Gastrocnemius medialis (tissue), 4 donors: Measurements from ENCODE around the gene MYO3B. TPM values are rescaled to one million over a fixed set of nuclear protein-coding genes. Genes with fewer than 3 reads are reported as not detected.

ENCODE experiments used
- ATAC-seq, 2 donors: fragments of 150-250 bp; one replicate each; pipeline ENCODE4 v1.9.1; 2016
- DNase-seq, 2 donors: peaks; one replicate each; pipeline ENCODE4 v3.0.0-alpha.2; 2019
- H3K27ac ChIP-seq, 4 donors: fragments of 200-600 bp; sonication (generic); 1 replicate in 1 of 4; 2 replicates in 3 of 4; pipeline ENCODE4 v1.5.1; 2016 to 2018; ENCODE audit warnings: mild to moderate bottlenecking in 2 of 4, moderate library complexity in 1 of 4
- H3K27me3 ChIP-seq, 3 donors: fragments of 200-600 bp; sonication (generic) in 2 of 3; 1 replicate in 1 of 3; 2 replicates in 2 of 3; pipeline versions ENCODE4 v1.5.1 to v1.6.0; 2016 to 2019; ENCODE audit warnings: mild to moderate bottlenecking in 1 of 3, moderate library complexity in 1 of 3
- H3K36me3 ChIP-seq, 2 donors: fragments of 200-600 bp; sonication (generic) in 1 of 2; one replicate each; pipeline ENCODE4 v1.5.1; 2017 to 2018
- H3K4me1 ChIP-seq, 2 donors: fragments of 200-600 bp; sonication (generic) in 1 of 2; one replicate each; pipeline ENCODE4 v1.5.1; 2016 to 2017; ENCODE audit warnings: mild to moderate bottlenecking in 2 of 2
- H3K4me3 ChIP-seq, 4 donors: fragments of 200-600 bp; sonication (generic) in 3 of 4; 1 replicate in 1 of 4; 2 replicates in 3 of 4; pipeline ENCODE4 v1.5.1; 2016 to 2019; ENCODE audit warnings: mild to moderate bottlenecking in 2 of 4
- H3K9me3 ChIP-seq, 3 donors: fragments of 200-600 bp; sonication (generic) in 2 of 3; 1 replicate in 1 of 3; 2 replicates in 2 of 3; pipeline ENCODE4 v1.5.1; 2016 to 2019
- CTCF ChIP-seq, 5 experiments: fragments of 450-650 bp in 3 of 5; fragments of 200-600 bp in 2 of 5; sonication (generic) in 2 of 5; IDR thresholded peaks in 4 of 5; conservative IDR thresholded peaks in 1 of 5; 1 replicate in 4 of 5; 2 replicates in 1 of 5; pipeline ENCODE4 v1.5.1; 2016 to 2019; ENCODE audit warnings: antibody characterized with exemption in 5 of 5, mild to moderate bottlenecking in 3 of 5, moderate library complexity in 3 of 5
- POLR2A ChIP-seq, 2 donors: fragments of 450-650 bp; IDR thresholded peaks; one replicate each; pipeline ENCODE4 v1.6.1; 2017; ENCODE audit warnings: antibody characterized with exemption in 2 of 2, mild to moderate bottlenecking in 2 of 2, moderate library complexity in 2 of 2
- in situ Hi-C, 4 donors: fragments of 200-750 bp; cut with MboI; loops; one replicate each; pipeline versions ENCODE4 v1.15.0 to v1.8.0; 2017; ENCODE audit warnings: low sequenced_read_pairs in 4 of 4
- intact Hi-C: fragments of 100-400 bp; cut with DNase I; formaldehyde crosslinking; loops from one replicate; pipeline ENCODE4 v1.15.1; 2023; ENCODE audit warnings: low total_unique reads
- total RNA-seq, 4 donors: library from RNA; depleted of rRNA; stranded (reverse); fragments of >200 nt; gene quantifications; one replicate each; pipeline versions ENCODE4 v1.1.0 to v1.2.3, GENCODE V29; 2016

MYO3B gene
- total RNA-seq, 4 donors from 2014 or later: 0.07 to 0.27 TPM; not detected in 2

- no peak for DNase-seq
- intact Hi-C loops: no loop called here
- TF ChIP-seq CTCF (IDR thresholded peaks at IDR 0.05 in 4 of 5, conservative IDR thresholded peaks at IDR 0.05 in 1 of 5): no peak
- no peak for TF ChIP-seq POLR2A (IDR thresholded peaks at IDR 0.05)
- no peak overlapping the region for H3K4me3 ChIP-seq
- peaks cover 0 to 2% (median under 1%) of the 10 kb centered on the region in 3 donors for H3K9me3 ChIP-seq
- no peaks in the 10 kb centered on the region for H3K36me3 ChIP-seq
- in situ Hi-C loops: no loop called here
- no peaks in the 10 kb centered on the region for H3K4me1 ChIP-seq
- no peak for ATAC-seq
- no peaks in the 10 kb centered on the region for H3K27me3 ChIP-seq
- H3K27ac ChIP-seq: no peak overlapping the region
These were observed 2.2 kb downstream of the MYO3B start for GRCh38 chr2:170180031-170180566.

- no peak overlapping the region for H3K4me3 ChIP-seq
- in situ Hi-C loops: no loop called here
- TF ChIP-seq CTCF (IDR thresholded peaks at IDR 0.05 in 4 of 5, conservative IDR thresholded peaks at IDR 0.05 in 1 of 5) (no peak), POLR2A (IDR thresholded peaks at IDR 0.05) (no peak)
- H3K9me3 ChIP-seq: peaks cover 0 to 9% (median 3%) of the 10 kb centered on the region in 3 donors
- intact Hi-C loops: no loop called here
- H3K36me3 ChIP-seq: no peaks in the 10 kb centered on the region
- no peaks in the 10 kb centered on the region for H3K27me3 ChIP-seq
- H3K4me1 ChIP-seq: no peaks in the 10 kb centered on the region
- no peak overlapping the region for H3K27ac ChIP-seq
- DNase-seq (no peak), ATAC-seq (no peak)
These were observed 3.7 kb downstream of the MYO3B start for GRCh38 chr2:170181602-170182001.

- ATAC-seq: no peak
- H3K27me3 ChIP-seq: no peaks in the 10 kb centered on the region
- no peak overlapping the region for H3K27ac ChIP-seq
- peaks cover 2 to 9% (median 3%) of the 10 kb centered on the region in 3 donors for H3K9me3 ChIP-seq
- TF ChIP-seq CTCF (IDR thresholded peaks at IDR 0.05 in 4 of 5, conservative IDR thresholded peaks at IDR 0.05 in 1 of 5) (no peak), POLR2A (IDR thresholded peaks at IDR 0.05) (no peak)
- in situ Hi-C loops: no loop called here
- no peak overlapping the region for H3K4me3 ChIP-seq
- no peaks in the 10 kb centered on the region for H3K36me3 ChIP-seq
- DNase-seq: no peak
- intact Hi-C loops: no loop called here
- H3K4me1 ChIP-seq: no peaks in the 10 kb centered on the region
These were observed 7.4 kb downstream of the MYO3B start for GRCh38 chr2:170185319-170185718.

GRCh38 chr2:170189757-170190156 is 11.8 kb downstream of the MYO3B start:
- intact Hi-C loops (no loop called here), in situ Hi-C loops (no loop called here)
- no peak overlapping the region for H3K4me3 ChIP-seq
- no peak for DNase-seq
- no peaks in the 10 kb centered on the region for H3K4me1 ChIP-seq
- H3K9me3 ChIP-seq: peaks cover 2 to 9% (median 3%) of the 10 kb centered on the region in 3 donors
- H3K27me3 ChIP-seq: no peaks in the 10 kb centered on the region
- no peak for ATAC-seq
- TF ChIP-seq CTCF (IDR thresholded peaks at IDR 0.05 in 4 of 5, conservative IDR thresholded peaks at IDR 0.05 in 1 of 5): no peak
- TF ChIP-seq POLR2A (IDR thresholded peaks at IDR 0.05): no peak
- no peak overlapping the region for H3K27ac ChIP-seq
- no peaks in the 10 kb centered on the region for H3K36me3 ChIP-seq

GRCh38 chr2:170190172-170190571 is 12.2 kb downstream of the MYO3B start:
- no peaks in the 10 kb centered on the region for H3K36me3 ChIP-seq
- H3K4me3 ChIP-seq: no peak overlapping the region
- in situ Hi-C loops: no loop called here
- peaks cover under 1 to 8% (median 2%) of the 10 kb centered on the region in 3 donors for H3K9me3 ChIP-seq
- TF ChIP-seq CTCF (IDR thresholded peaks at IDR 0.05 in 4 of 5, conservative IDR thresholded peaks at IDR 0.05 in 1 of 5): no peak
- TF ChIP-seq POLR2A (IDR thresholded peaks at IDR 0.05): no peak
- H3K4me1 ChIP-seq: no peaks in the 10 kb centered on the region
- no peaks in the 10 kb centered on the region for H3K27me3 ChIP-seq
- ATAC-seq (no peak), DNase-seq (no peak)
- intact Hi-C loops: no loop called here
- no peak overlapping the region for H3K27ac ChIP-seq
